Upper lobe of left lung (tissue), 4 donors: Measurements from ENCODE around the gene IFT74.

Experiments used
- POLR2A ChIP-seq, 4 donors: fragments of 450-650 bp; IDR thresholded peaks; one replicate each; pipeline ENCODE4 v1.5.1; 2016 to 2017; ENCODE audit warnings: antibody characterized with exemption in 4 of 4, mild to moderate bottlenecking in 2 of 4
- POLR2AphosphoS5 ChIP-seq, 2 donors: sonication (generic); formaldehyde crosslinking; IDR thresholded peaks; one replicate each; pipeline ENCODE4 v1.5.1; 2017; ENCODE audit warnings: antibody characterized with exemption in 2 of 2
- TF ChIP-seq, protein P1 (sequence below), 6 experiments: fragments of 450-650 bp in 4 of 6; fragments of 200-600 bp in 2 of 6; sonication (generic) in 2 of 6; IDR thresholded peaks; one replicate each; pipeline ENCODE4 v1.5.1; 2016 to 2019; ENCODE audit warnings: antibody characterized with exemption in 6 of 6

DNA sequence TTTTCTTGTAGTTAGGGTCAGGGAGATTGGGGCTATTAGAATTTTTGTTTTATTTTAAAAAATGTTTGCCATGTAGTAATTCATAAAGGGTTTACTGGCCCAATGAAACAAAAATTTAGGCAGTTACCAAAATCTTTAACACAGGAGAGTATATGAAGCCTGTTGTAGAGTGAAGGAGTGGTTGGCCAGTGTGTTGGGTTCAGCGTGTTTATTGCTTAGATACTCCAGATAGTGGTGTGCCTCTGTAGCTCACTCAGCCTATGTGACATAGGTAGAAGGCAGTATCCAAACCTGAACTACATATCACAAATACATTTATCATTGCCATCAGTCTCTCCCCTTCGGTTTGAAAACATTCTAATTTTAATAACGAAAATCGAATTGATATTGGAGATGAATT is 154.0 kb downstream of the IFT74 start:
- TF ChIP-seq, protein P1, sequence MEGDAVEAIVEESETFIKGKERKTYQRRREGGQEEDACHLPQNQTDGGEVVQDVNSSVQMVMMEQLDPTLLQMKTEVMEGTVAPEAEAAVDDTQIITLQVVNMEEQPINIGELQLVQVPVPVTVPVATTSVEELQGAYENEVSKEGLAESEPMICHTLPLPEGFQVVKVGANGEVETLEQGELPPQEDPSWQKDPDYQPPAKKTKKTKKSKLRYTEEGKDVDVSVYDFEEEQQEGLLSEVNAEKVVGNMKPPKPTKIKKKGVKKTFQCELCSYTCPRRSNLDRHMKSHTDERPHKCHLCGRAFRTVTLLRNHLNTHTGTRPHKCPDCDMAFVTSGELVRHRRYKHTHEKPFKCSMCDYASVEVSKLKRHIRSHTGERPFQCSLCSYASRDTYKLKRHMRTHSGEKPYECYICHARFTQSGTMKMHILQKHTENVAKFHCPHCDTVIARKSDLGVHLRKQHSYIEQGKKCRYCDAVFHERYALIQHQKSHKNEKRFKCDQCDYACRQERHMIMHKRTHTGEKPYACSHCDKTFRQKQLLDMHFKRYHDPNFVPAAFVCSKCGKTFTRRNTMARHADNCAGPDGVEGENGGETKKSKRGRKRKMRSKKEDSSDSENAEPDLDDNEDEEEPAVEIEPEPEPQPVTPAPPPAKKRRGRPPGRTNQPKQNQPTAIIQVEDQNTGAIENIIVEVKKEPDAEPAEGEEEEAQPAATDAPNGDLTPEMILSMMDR (IDR thresholded peaks at IDR 0.05) = no peak
- TF ChIP-seq POLR2A (IDR thresholded peaks at IDR 0.05) = no peak
- no peak for TF ChIP-seq POLR2AphosphoS5 (IDR thresholded peaks at IDR 0.05)
